Measurements from ENCODE around the gene GRK1.

GRK1 gene

DNA sequence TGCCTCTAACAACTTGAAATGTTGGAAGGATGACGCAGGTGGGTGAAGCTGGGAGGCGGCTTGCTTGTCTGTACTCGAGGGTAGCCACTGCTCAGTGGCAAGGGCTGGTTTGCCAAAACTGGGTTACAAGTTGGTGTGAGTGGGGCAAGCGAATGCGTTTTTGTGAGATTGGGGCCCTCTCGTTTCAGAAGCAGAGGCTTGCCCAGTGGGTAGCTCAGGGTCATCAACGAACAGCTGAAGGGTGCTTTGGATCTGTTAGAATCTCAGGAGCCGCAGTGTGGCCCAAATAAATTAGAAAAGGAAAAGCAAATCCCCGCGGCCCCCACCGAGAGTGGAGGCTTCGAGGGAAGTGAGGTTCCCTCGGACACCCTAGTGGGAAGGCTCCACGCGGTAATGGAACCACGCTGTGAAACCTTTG lies 16.3 kb upstream of the GRK1 start:
- DNase-seq = no peak

DNA sequence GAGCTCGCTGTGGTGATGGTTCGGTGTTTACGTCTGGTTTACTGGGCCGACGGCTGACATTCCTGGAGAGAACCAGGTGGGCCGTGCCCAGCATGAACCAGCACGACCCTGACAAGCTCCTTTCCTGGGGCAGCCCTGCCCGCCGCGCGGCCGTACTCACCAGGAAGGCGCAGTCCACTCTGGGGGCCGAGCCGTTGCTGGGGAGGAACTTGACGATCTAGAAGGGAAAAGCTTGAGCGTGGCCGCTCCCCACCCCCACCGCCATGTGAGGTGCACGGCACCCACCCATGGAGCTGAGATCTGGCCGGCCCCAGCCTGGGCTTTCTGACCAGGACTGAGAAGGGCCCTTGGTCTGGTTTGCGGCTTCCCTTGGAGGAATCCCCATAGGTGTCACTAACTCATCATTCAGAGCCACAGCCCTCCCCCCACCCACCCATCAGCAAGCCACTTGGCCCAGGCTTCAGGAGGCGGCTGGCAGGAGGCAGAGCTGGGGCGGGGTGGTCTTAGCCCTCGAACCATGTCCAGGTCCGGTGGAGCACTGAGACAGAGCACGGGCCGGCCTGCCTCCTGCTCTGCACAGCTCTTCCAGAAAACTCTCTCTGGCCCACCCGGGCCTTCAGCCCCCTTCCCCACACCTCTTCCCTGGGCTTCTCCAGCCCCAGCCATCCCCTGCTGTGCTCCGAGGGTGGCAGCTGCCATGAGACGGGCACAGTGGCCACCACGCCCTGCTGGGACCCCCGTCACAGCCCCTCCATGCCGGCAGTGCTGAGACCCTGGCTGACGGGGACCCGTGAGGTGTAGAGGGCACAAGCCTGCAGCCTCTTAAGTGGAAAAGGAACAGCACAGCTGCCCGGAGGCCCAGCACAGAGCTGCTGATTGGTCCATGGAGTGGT lies 15.3 kb upstream of the GRK1 start:
- no peak for DNase-seq

DNA sequence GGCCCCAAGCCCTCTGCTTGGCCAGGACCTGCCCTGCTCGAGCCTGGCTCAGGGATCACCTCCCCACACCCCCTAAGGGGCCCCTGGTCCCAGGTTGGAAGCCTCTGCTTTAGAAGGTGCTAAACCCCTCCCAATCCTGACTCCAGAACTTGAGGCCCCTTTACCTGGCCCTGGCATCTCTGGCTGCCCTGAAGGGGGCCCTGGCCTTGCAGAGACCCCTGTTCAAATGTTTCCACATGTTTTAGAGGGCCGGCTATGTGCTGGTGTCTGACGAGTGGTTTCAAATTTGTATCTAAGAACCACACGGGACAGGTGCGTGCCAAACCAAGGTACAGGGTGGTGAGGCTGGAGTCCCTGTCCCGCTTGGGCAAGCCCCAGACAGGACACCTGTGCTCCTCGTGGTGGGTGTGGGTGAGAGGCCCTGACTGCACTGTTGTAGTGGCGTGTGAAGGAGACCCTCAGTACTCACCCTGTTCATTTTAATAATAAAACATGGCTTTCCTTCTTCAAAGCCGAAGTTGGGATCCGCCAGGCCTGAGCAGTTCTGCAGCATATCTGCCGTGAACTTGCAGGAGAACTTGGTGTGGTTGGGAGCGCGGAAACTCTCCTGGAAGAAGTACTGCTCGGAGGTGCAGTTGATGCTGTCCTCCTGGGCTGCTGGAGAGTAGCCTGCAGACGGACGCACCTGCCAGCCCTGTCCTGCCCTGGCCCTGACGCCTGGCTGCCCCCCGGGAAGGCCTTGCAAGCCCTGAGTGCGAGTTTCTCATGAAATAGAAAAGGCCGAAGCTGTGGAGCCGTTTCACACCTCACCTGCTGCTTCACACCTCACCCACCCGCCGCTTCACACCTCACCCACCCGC lies 14.4 kb upstream of the GRK1 start:
- no peak for DNase-seq

DNA sequence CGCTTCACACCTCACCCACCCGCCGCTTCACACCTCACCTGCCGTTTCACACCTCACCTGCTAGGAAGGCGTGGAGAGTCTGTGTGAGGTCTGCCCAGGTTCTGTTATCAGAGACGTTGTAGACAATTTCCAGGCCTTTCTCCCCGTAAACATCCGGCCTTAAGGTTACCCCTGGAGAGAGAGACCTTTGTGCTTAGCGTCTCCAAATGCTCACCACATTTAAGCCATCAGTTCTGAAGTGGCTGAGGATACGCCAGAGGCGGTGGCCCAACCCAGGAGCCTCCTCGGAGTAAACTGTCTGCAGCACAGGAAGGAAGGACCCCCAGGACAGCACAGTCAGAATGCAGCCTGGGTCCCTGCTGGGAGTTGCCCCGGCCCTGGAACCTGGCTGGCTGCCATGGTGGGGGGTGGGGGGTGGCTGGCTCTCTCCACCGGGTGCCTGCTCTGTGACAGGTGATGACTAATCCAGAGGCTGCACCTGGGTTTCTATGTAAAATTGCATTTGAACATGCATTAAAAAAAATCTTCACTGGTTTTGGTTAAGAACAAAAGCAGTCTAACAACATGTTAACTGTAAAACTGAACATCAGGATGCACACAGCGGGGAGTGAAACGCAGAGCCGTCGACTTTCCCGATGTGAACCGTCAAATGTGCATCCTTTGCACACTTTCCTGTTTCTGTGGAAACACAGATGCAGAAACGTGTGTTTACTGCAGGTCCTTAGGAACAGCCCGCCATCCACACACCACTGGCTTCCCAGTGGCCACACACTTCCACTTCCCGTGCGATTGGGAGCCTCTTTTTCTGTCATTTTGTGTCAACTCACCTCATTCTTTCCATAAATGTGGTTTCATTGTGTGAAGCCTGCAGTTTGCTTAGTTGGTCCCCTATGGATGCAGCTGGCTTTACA lies 13.5 kb upstream of the GRK1 start:
- DNase-seq = no peak

DNA sequence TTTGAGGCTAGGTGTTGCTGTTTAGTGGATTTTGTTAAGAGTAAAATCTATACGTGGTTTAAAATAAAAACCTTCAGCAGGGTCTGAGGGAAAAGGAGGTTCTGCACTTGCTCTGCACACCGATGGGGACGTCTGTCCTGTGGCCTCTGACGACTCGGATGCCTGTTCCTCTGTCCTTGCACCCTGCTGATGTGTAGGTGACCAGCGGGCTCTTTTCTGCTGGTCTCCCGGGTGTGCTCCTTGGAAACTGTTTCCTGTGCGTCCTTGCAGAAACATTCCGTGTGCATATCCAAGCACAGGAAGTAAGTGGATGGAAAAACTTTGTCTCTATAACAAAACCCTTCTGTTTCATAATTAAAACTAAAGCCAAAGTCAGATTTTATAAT lies 12.9 kb upstream of the GRK1 start:
- no peak for DNase-seq

DNA sequence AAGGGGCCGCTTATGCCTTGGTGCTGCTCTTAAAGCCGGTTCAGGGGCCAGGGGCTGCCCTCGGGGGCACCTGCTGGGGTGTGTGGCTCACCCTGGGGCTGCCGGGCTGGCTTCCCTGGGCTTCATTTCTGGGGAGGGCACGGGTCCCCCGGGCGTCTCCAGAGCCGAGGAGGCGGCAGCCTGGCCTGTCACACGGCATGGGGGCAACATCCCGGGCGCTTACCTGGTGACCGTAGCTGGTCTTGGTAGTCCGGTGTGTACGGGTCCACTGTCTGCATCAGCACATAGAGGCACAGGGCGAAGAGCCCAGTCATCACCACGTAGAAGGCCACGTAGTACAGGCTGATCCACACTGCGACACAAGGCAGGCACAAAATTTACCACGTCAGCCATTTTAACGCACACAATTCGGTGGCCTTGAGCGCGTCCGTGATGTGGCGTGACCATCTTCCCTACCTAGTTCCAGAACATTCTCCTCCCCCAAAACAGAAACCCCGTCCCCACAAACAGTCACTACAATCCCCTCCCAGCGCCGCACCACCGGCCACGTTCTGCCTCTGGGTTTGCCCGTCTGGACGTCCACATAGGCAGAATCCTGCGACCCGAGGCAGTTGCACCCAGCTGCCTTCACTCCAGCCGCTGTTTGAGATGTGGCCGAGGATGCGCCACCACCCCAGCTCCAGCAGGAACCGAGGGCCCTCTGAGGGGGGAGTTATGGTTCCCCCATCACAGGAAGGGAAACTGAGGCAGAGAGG lies 12.3 kb upstream of the GRK1 start:
- no peak for DNase-seq

DNA sequence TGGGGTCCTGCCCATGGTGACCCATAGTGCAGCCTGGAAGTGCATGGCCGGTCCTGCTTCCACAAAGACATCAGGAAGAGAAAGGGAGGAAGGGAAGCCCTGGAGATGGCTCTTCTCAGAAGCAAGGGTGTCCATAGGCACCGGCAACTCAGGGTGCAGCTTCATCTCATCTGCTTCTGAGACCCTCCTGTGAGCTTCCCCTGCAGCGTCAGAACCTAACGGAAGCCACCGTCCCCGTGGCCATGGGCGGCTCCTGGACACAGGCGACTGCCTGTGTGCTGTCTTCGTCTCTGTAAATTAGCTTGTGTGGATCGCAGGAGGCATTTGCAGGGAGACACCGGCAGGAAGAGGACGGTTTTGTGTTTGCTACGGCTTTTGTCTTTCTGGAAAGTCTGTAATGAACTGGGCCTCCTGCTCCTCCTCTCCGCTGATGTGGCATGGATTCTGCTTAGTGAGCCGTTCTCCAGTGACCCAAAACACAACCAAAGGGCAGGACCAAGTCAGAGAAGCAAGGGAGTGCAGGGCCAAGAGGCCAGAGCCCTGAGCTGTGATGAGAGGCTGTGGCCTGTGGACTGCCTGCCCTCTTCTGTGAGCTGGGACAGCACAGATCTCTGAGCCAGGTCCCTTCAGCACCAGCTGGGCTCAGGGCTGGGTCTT lies 11.5 kb upstream of the GRK1 start:
- no peak for DNase-seq

DNA sequence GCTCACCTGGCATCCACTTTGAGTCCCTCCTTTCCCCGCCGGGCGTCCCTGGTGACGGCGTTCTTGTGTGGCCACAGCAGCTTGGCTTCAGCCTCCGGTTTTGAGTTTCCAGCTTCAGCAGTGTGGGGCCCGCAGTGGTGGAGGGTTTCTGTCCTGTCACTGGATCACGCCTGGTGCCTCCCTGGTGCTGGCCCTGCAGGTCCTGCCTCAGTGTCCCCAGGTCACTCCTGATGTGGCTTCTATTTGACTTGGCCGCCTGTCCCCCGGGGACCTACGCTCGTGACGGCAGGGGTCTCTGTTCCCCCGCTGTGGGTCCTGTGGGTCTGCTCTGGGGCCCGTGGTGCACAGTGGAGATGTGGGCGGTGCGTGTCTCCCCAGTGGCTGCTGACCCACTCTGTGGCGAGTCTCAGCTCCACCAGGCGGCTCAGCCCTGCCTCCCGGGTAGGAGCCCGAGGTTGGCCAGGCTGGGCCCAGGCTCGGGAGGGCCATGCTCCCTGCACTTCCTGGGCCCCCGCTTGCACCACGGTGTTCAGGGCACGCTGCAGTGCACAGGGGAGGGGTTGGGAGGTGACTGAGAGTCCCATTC lies 10.9 kb upstream of the GRK1 start:
- no peak for DNase-seq

DNA sequence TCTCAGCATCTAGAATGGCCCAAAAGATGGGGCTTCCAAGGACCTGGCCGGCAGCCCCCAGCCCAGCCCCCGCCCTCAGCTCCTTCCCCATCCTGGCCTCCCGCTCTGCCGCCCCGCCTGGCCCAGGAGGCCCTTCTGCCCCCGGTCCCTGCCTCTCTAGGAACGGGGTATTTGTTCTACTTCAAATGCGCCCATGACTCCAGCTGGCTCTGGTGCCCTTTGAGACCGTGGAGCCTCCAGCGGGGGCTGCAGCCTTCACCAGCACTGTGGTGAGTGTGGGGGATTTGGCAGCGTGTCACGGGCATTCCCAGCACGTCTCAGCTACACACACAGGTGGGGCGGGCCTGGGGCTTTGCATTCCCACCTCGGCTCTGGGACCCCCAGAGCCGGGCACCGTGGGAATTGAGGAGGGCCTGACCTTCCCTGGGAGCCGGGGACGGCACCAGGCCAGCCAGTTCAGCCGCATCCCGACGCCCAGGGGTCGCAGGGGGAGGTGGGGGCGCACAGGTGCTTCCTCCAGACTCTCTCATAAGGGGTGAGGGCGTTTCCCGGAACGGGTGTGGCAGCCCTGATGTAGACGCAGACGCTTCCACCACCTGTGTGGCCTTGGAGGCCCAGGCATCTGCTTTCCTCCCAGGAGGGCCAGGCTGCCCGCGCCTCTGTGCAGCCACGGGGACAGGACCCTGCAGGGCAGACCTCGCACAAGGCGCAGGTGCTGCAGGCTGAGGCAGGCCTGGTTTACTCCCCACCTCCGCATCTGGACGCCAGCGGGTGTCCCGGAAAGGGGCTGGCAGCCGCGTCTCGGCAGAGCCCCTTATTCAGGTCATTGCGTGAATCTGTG lies 10.0 kb upstream of the GRK1 start:
- DNase-seq = no peak

DNA sequence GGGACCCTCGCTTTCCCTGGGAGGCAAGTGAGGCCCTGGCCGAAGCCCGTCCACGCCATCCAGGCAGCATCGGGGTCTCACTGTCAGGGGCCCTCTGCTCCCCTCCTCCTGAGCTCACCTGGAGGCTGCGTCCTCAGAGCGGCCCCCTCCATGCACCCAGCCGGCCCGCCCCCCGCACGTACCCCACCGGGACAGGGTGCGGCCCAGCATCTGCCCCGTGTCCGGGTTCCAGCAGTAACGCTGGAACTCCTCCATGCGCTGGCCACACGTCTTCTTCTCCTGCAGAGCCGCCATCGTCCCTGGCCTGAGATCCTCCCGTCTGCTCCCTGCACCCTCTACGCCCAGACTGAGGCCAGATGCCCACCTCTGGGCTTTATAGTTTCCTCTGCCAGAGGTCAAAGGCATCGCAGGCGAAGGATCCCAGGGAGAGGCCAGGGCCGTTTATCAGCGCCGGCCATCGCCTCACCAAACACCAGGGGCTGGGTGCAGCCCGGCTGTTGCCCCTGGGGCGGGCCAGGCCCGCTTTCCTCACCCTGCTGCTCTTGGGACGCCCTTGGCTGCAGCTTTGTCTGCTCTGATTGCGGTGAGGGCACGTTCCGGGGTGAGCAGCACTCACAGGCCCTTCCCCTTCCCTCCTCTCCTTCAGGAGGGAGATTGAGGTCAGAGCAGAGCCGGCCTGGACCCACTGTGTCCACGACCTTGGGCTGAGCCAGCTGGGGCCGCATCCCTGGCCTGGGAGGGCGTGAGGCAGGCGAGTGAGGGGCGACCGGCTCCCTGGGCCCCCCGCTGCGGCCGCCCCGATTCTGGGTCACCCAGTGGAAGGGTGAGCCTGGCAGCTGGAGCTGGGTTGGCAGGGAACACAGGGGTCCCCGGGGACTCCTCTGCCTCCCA lies 8.9 kb upstream of the GRK1 start, which contains the start of gene ATP4B:
ATP4B (minus strand) TSS at position 348 of the 891 bp plus-strand sequence; CDS start at position 294, 54 bp downstream.
- DNase-seq = no peak

DNA sequence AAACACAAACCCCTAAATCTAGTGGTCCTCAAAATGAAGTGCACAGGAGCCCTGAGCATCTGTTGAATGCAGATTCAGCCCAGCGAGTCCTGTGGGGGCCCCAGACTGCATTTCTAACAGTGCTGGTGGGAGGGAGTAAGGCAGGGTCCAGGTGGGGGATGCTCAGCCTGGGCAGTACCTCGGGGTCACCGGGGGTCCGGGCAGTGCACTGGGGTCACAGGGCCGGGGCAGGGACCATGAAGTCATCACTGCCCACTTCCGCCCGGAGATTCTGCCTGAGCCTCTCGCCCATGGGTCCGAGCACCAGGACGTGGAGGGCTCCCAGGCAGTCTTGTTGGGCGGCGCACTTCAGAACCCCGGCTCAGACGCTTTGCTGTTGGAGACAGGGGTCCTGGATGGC lies 8.2 kb upstream of the GRK1 start:
- no peak for DNase-seq

DNA sequence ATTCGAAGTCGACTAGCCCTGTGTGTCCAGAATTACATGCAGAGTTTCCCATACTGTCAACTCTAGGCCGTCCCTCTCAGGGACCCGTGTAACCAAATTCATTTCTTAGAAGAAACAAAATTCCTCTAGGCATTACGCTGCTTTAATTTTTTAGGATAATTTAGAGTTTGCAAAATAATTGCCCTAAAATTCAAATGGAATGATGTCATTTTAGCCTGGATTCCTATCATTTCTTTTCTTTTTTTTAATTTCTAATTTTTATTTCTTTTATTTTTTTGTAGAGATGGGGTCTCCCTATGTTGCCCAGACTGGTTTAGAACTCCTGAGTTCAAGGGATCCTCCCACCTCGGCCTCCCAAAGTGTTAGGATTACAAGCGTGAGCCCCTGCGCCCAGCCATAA lies 7.7 kb upstream of the GRK1 start:
- DNase-seq = no peak

DNA sequence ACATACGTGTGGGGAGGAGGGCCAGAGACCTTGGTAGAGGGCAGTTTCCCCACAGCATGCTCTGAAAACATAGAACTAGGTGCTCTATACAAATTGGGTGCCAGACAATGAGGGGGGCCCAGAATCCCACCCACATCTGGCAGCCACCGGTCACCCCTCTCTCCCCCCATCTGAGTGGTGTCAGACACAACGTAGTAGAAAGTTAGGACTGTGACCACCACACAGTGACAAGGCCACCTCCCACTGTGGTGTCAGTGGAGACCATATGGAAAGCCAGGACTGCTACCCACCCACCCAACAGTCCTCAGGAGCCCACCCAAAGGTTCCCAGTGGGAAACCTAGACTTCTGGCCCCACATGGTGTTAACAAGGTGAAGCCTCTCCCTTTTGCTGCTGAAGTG lies 7.0 kb upstream of the GRK1 start:
- no peak for DNase-seq

DNA sequence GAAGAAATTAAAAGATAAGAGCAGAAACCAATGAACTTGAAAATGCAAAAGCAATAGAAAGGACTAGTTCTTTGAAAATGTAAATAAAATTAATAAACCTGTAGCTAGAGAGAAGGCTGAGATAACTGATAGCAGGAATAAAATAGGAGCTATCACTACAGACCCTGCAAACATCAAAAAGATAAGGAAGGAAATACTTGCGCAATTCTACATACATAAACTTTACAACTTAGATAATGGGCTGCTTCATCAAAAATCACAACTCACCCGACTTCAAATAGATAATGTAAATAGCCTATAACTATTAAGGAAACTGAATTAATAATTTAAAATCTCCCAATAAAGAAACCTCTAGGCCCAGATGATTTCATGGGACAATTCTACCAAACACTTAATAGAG lies 5.5 kb upstream of the GRK1 start:
- no peak for DNase-seq

DNA sequence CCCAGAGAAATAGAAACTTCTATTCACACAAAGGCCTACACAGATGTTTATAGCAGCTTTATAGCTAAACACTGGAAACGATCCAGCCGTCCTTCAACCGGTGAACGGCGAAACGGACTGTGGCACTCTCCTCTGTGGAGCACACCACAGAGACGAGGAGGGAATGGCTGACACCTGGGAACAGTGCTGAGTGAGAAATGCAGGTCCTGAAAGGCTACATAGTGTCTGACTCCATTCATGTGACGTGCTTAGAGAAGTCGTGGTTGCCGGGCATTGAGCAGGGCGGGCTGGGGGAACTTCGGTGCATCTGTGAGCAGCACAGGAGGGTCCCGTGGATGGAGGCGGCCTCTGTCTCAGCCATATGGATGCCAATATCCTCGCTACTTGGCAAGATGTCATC lies 3.1 kb upstream of the GRK1 start:
- DNase-seq = no peak

DNA sequence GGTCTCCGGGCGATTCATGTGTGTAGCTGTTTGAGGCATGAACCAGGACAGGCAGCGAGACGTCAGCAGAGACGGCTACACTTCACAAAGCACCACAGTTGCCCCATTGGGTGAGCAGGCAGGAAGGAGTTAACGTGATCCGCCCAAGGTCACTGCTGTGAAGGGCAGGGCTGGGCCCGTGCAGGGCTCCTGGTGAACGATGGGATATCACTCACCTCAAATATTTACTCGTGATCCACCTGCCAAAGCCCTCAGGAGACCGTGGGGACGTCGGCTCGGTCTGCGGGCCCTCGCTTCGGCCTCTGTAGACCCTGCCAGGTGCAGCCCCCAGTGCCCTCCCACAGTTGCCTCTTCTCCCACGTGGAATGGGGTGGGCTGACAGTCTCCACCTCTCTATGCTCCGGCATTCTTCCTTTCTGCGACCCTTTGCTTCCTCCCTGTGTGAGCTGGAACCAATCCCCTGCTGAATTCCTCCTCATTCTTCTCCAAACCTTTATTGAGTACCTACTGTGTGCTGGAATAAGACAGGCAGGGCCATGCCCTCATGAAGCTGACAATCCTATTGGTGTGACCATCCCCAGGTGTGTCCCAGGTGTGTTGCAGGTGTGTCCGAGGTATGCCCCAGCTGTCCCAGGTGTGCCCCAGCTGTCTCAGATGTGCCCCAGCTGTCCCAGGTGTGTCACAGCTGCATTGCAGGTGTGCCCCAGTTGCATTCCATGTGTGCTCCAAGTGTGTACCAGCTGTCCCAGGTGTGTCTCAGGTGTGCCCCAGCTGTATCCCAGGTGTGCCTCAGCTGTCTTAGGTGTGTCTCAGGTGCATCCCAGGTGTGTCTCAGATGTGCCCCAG lies 2.0 kb upstream of the GRK1 start:
- DNase-seq = no peak

DNA sequence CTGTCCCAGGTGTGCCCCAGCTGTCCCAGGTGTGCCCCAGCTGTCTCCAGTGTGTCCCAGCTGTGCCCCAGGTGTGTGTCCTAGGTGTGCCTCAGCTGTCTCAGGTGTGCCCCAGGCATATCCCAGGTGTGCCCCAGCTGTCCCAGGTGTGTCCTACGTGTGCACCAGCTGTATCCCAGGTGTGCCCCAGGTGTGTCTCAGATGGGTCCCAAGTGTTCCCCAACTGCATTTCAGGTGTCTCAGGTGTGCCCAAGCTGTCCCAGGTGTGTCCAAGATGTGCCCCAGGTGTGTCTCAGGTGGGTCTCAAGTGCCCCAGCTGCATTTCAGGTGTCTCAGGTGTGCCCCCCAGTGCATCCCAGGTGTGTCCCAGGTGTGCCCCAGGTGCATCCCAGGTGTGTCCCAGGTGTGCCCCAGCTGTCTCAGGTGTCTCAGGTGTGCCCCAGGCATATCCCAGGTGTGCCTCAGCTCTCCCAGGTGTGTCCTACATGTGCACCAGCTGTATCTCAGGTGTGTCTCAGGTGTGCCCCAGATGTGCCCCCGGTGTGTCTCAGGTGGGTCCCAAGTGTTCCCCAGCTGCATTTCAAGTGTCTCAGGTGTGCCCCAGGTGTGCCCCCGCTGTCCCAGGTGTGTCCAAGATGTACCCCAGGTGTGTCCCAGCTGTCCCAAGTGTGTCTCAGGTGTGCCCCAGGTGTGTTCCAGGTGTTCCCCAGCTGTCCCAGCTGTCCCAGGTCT lies 1.3 kb upstream of the GRK1 start:
- no peak for DNase-seq

DNA sequence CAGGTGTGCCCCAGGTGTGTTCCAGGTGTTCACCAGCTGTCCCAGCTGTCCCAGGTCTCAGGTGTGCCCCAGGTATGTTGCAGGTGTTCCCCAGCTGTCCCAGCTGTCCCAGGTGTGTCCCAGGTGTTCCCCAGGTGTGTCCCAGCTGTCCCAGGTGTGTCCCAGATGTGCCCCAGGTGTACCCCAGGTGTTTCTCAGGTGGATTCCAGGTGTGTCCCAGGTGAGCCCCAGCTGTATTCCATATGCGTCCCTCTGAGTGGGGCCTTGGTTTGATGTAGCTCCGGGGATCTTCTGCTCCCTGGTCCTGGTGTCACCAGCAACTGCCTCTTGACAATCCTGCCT lies 719 bp upstream of the GRK1 start:
- DNase-seq = no peak
